ENCODE measurements around the gene CNPY2. TPM values are rescaled to one million over a fixed set of nuclear protein-coding genes. Genes with fewer than 3 reads are reported as not detected.

The CNPY2 gene
- total RNA-seq, 2 donors from 2014 or later = 183 to 198 TPM

DNA sequence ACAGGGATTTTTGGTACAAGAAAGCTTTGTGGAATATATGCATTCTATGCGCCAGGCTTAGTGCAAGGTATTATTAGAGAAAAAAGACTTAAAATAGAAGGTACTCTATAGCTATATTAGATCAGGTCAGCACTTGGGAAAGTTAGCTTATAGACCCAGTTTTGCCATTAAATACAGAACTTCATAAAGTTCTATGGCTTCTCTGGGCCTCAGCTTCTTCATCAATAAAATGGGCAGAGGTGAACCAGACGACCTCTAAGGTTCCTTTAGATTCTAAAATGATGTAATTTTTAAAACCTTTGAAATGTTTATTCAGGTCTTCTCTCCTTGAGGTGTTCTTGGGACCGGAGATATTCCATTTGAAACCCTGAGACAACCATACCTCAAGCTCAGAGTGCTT lies 7.1 kb downstream of the CNPY2 start:
- Histone ChIP-seq H3K9ac (ENCODE audit: extremely low read depth, low read length, poor library complexity, severe bottlenecking) (no peak overlapping the region), H3K27me3 (ENCODE audit: control insufficient read depth, insufficient read depth, low read length, poor library complexity, severe bottlenecking) (no peaks in the 10 kb centered on the region), H3K9me3 (ENCODE audit: control insufficient read depth, low read length) (no peaks in the 10 kb centered on the region), H3K4me3 (ENCODE audit: low read length) (no peak overlapping the region), H3K4me1 (ENCODE audit: control insufficient read depth, insufficient read depth, low read length) (no peaks in the 10 kb centered on the region), H3K27ac (ENCODE audit: low read depth, low read length) (no peak overlapping the region), H3K36me3 (ENCODE audit: control insufficient read depth, insufficient read depth, low read length) (peaks cover 62% of the 10 kb centered on the region)
- no peak overlapping the region for H3K4me3 Mint-ChIP-seq
- no peaks in the 10 kb centered on the region for H3K9me3 Mint-ChIP-seq
- H3K27ac Mint-ChIP-seq = no peak overlapping the region
- H3K36me3 Mint-ChIP-seq (ENCODE audit: low read depth) = peaks cover 58% of the 10 kb centered on the region
- TF ChIP-seq, protein P1, sequence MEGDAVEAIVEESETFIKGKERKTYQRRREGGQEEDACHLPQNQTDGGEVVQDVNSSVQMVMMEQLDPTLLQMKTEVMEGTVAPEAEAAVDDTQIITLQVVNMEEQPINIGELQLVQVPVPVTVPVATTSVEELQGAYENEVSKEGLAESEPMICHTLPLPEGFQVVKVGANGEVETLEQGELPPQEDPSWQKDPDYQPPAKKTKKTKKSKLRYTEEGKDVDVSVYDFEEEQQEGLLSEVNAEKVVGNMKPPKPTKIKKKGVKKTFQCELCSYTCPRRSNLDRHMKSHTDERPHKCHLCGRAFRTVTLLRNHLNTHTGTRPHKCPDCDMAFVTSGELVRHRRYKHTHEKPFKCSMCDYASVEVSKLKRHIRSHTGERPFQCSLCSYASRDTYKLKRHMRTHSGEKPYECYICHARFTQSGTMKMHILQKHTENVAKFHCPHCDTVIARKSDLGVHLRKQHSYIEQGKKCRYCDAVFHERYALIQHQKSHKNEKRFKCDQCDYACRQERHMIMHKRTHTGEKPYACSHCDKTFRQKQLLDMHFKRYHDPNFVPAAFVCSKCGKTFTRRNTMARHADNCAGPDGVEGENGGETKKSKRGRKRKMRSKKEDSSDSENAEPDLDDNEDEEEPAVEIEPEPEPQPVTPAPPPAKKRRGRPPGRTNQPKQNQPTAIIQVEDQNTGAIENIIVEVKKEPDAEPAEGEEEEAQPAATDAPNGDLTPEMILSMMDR (conservative IDR thresholded peaks at IDR 0.05) = no peak
- no peaks in the 10 kb centered on the region for H3K27me3 Mint-ChIP-seq (ENCODE audit: insufficient read depth)
- DNase-seq = no peak
- 90 to 100% methylated on average over 1 to 3 of the region's 3 CpGs for WGBS, 2 experiments (ENCODE audit: insufficient coverage in 1 of 2, insufficient read length in 1 of 2)
- no peaks in the 10 kb centered on the region for H3K4me1 Mint-ChIP-seq

DNA sequence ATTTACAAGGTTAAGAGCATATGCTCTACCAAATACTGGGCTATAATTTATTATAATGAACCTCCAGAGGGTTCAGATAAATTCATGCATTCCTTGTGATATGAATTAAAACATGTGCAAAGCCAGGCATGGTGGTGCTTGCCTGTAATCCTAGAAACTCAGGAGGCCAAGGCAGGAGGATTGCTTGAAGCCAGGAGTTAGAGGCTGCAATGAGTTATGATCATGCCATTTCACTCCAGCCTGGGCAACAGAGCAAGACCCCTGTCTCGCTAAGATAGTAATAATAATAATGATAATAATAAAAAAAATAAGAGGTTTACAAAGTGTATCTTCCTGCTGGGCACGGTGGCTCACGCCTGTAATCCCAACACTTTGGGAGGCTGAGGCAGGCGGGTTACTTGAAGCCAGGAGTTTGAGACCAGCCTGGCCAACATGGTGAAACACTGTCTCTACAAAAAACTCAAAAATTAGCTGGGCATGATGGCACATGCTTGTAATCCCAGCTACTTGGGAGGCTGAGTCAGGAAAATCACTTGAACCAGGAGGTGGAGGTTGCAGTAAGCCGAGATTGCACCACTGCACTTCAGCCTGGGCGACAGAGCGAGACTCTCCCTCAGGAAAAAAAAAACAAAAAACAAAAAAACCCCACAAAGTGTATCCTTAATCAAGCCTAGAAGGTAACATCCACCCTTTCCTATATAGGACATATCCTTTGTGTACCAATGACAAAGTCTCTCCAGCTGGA lies 8.4 kb downstream of the CNPY2 start:
- Mint-ChIP-seq H3K27ac (no peak overlapping the region), H3K9me3 (no peaks in the 10 kb centered on the region), H3K27me3 (ENCODE audit: insufficient read depth) (no peaks in the 10 kb centered on the region), H3K4me1 (no peaks in the 10 kb centered on the region), H3K36me3 (ENCODE audit: low read depth) (peaks cover 54% of the 10 kb centered on the region), H3K4me3 (no peak overlapping the region)
- H3K27me3 ChIP-seq (ENCODE audit: control insufficient read depth, insufficient read depth, low read length, poor library complexity, severe bottlenecking) = no peaks in the 10 kb centered on the region
- peaks cover 64% of the 10 kb centered on the region for H3K36me3 ChIP-seq (ENCODE audit: control insufficient read depth, insufficient read depth, low read length)
- no peaks in the 10 kb centered on the region for H3K4me1 ChIP-seq (ENCODE audit: control insufficient read depth, insufficient read depth, low read length)
- 94 to 95% methylated on average over 2 to 6 of the region's 7 CpGs for WGBS, 2 experiments (ENCODE audit: insufficient coverage in 1 of 2, insufficient read length in 1 of 2)
- H3K27ac ChIP-seq (ENCODE audit: low read depth, low read length) = no peak overlapping the region
- TF ChIP-seq, protein P1 (conservative IDR thresholded peaks at IDR 0.05) = no peak
- H3K4me3 ChIP-seq (ENCODE audit: low read length) = no peak overlapping the region
- H3K9me3 ChIP-seq (ENCODE audit: control insufficient read depth, low read length) = no peaks in the 10 kb centered on the region
- no peak for DNase-seq
- H3K9ac ChIP-seq (ENCODE audit: extremely low read depth, low read length, poor library complexity, severe bottlenecking) = no peak overlapping the region

DNA sequence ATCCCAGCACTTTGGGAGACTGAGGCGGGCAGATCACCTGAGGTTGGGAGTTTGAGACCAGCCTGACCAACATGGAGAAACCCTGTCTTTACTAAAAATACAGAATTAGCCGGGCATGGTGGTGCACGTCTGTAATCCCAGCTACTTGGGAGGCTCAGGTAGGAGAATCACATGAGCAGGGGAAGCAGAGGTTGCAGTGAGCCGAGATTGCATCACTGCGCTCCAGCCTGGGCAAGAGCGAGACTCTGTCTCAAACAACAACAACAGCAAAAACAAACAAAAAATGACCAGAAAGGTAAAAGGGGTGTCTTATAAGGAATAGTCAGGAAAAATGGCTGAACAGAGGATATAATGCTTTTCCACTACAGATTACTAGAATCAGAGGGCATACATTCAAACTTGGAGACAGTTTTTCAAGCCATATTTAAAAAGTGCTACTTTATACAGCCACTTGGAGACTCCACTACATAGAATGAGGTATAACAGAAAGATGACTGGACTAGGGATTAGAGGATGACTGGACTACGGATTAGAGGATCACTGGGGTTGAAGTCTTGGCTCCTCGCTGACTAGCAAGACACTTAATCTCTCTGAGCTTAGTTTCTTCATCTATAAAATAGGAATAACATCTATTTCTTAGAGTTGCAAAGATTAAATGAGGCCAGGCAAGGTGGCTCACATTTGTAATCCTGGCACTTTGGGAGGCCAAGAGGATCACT lies 10.8 kb downstream of the CNPY2 start:
- H3K4me3 Mint-ChIP-seq = no peak overlapping the region
- TF ChIP-seq, protein P1 (conservative IDR thresholded peaks at IDR 0.05) = no peak
- Histone ChIP-seq H3K9me3 (ENCODE audit: control insufficient read depth, low read length) (no peaks in the 10 kb centered on the region), H3K36me3 (ENCODE audit: control insufficient read depth, insufficient read depth, low read length) (peaks cover 47% of the 10 kb centered on the region), H3K9ac (ENCODE audit: extremely low read depth, low read length, poor library complexity, severe bottlenecking) (no peak overlapping the region), H3K4me3 (ENCODE audit: low read length) (no peak overlapping the region), H3K27me3 (ENCODE audit: control insufficient read depth, insufficient read depth, low read length, poor library complexity, severe bottlenecking) (no peaks in the 10 kb centered on the region), H3K27ac (ENCODE audit: low read depth, low read length) (no peak overlapping the region), H3K4me1 (ENCODE audit: control insufficient read depth, insufficient read depth, low read length) (peaks cover 9% of the 10 kb centered on the region)
- no peak for DNase-seq
- H3K27ac Mint-ChIP-seq = no peak overlapping the region
- H3K36me3 Mint-ChIP-seq (ENCODE audit: low read depth) = peaks cover 35% of the 10 kb centered on the region
- H3K4me1 Mint-ChIP-seq = peaks cover 17% of the 10 kb centered on the region
- 78 to 90% methylated on average over 3 to 5 of the region's 8 CpGs for WGBS, 2 experiments (ENCODE audit: insufficient coverage in 1 of 2, insufficient read length in 1 of 2)
- H3K9me3 Mint-ChIP-seq = no peaks in the 10 kb centered on the region
- H3K27me3 Mint-ChIP-seq (ENCODE audit: insufficient read depth) = no peaks in the 10 kb centered on the region
